HG03520 (cell line): ENCODE results near the gene ABCG4.
"Not testable (repeated sequence)": the region's sequence is repeated elsewhere in the genome, so short reads cannot be mapped to it uniquely, and the experiment has no call there.

Experiments used
- ATAC-seq: cut with Tn5 transposase; IDR thresholded peaks from one replicate; pipeline ENCODE4 v1.9.1; 2021; ENCODE audit warnings: mild to moderate bottlenecking, moderate library complexity; ENCODE audit not compliant: unreplicated experiment

ABCG4 gene

GRCh38 chr11:119152604-119153003, 3.8 kb downstream of the ABCG4 start:
- ATAC-seq = no peak

- ATAC-seq = no peak
These were observed 4.4 kb downstream of the ABCG4 start for GRCh38 chr11:119153049-119153818.

GRCh38 chr11:119154178-119154577, 5.3 kb downstream of the ABCG4 start:
- no peak for ATAC-seq

- ATAC-seq = no peak
These were observed 7.1 kb downstream of the ABCG4 start for GRCh38 chr11:119155733-119156492.

- ATAC-seq = no peak
These were observed 7.6 kb downstream of the ABCG4 start for GRCh38 chr11:119156496-119156895.

- no peak for ATAC-seq
These were observed 8.2 kb downstream of the ABCG4 start for GRCh38 chr11:119157063-119157462.

- no peak for ATAC-seq
These were observed 9.6 kb downstream of the ABCG4 start for GRCh38 chr11:119158467-119158866.

- ATAC-seq = no peak
These were observed 11.3 kb downstream of the ABCG4 start for GRCh38 chr11:119160151-119160550.

- ATAC-seq = no peak
These were observed 13.0 kb downstream of the ABCG4 start for GRCh38 chr11:119161871-119162270.

- no peak for ATAC-seq
These were observed 17.7 kb downstream of the ABCG4 start for GRCh38 chr11:119166368-119167076.

- ATAC-seq = not testable (repeated sequence)
These were observed 18.2 kb downstream of the ABCG4 start for GRCh38 chr11:119167077-119167458.

- no peak for ATAC-seq
These were observed 19.1 kb downstream of the ABCG4 start for GRCh38 chr11:119167933-119168332.

GRCh38 chr11:119168471-119169281, 19.8 kb downstream of the ABCG4 start, which contains the start of gene NLRX1:
Gene NLRX1 (plus strand): TSS chr11:119168725. CDS start chr11:119171404, 2,679 bp downstream.
- peak; percentile 81 for ATAC-seq

- peak; percentile 24 for ATAC-seq
These were observed 20.4 kb downstream of the ABCG4 start for GRCh38 chr11:119169282-119169719.

- no peak for ATAC-seq
These were observed 23.7 kb downstream of the ABCG4 start for GRCh38 chr11:119172513-119172912.

GRCh38 chr11:119173453-119173852, 24.6 kb downstream of the ABCG4 start:
- ATAC-seq = no peak

- no peak for ATAC-seq
These were observed 26.7 kb downstream of the ABCG4 start for GRCh38 chr11:119175493-119176077.

GRCh38 chr11:119178166-119178680, 29.4 kb downstream of the ABCG4 start:
- no peak for ATAC-seq

GRCh38 chr11:119179342-119179741, 30.5 kb downstream of the ABCG4 start:
- no peak for ATAC-seq

GRCh38 chr11:119179983-119180382, 31.1 kb downstream of the ABCG4 start:
- ATAC-seq = no peak
